Spleen (tissue), 7 donors: ENCODE measurements around the gene FGD4.

Experiments
- POLR2A ChIP-seq, 3 donors: fragments of 450-650 bp; IDR thresholded peaks; one replicate each; pipeline ENCODE4 v1.5.1; 2017; ENCODE audit warnings: antibody characterized with exemption in 3 of 3, mild to moderate bottlenecking in 1 of 3
- TF ChIP-seq, protein P1 (sequence below), 11 experiments: fragments of 200-600 bp in 7 of 11; fragments of 450-650 bp in 4 of 11; sonication (generic) in 4 of 11; IDR thresholded peaks in 8 of 11; conservative IDR thresholded peaks in 3 of 11; 1 replicate in 7 of 11; 2 replicates in 4 of 11; pipeline versions ENCODE4 v1.4.0 to v1.8.0; 2016 to 2021; ENCODE audit warnings: antibody characterized with exemption in 11 of 11, inconsistent platforms in 4 of 11, mild to moderate bottlenecking in 1 of 11
- donor health status: DM: no; HTN: no; CAD: no; lungs with moderate emphysema.
- donor health status: DM: no; HTN: no; CAD: no.
- donor health status: DM: no; HTN: no; CAD: no.

DNA sequence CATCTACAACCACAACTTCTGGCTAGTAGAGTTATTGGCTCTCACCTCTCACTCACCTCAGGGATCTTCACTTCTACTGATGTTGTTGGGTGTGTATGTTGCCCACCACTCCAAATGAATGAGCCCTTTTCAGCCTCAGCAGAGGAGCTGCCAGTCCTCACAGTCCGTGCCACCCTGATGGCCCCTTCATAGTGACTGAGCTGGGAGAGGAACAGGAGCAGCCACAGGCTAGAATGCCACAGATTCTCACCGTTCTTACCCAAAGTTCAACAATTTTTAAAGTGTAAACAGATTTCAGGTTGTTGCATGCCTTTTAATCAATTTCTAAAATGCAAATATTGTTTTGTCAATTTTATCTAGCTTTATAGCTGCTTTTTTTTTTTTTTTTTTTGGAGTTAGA lies 205.2 kb downstream of the FGD4 start:
- TF ChIP-seq, protein P1, sequence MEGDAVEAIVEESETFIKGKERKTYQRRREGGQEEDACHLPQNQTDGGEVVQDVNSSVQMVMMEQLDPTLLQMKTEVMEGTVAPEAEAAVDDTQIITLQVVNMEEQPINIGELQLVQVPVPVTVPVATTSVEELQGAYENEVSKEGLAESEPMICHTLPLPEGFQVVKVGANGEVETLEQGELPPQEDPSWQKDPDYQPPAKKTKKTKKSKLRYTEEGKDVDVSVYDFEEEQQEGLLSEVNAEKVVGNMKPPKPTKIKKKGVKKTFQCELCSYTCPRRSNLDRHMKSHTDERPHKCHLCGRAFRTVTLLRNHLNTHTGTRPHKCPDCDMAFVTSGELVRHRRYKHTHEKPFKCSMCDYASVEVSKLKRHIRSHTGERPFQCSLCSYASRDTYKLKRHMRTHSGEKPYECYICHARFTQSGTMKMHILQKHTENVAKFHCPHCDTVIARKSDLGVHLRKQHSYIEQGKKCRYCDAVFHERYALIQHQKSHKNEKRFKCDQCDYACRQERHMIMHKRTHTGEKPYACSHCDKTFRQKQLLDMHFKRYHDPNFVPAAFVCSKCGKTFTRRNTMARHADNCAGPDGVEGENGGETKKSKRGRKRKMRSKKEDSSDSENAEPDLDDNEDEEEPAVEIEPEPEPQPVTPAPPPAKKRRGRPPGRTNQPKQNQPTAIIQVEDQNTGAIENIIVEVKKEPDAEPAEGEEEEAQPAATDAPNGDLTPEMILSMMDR (IDR thresholded peaks at IDR 0.05 in 8 of 11, conservative IDR thresholded peaks at IDR 0.05 in 3 of 11), result no peak
- TF ChIP-seq POLR2A (IDR thresholded peaks at IDR 0.05), result no peak
